ENCODE results near the gene PRRG4. TPM values are rescaled to one million over a fixed set of nuclear protein-coding genes. Genes with fewer than 3 reads are reported as not detected.
A peak's percentile ranks its signal among the peaks of the same experiment; 100 is the strongest.
"Not testable (repeated sequence)": the region's sequence is repeated elsewhere in the genome, so short reads cannot be mapped to it uniquely, and the experiment has no call there.

Gene PRRG4
- 10 to 100 TPM in 1 of 8 experiments, 1 to 10 TPM in 2, under 1 TPM in 5; 0.08 to 16.7 (median 0.32) TPM for total RNA-seq

- 0 to 56% (median 0%) methylated on average over 2 to 26 of the region's 85 CpGs; no CpG with 5 or more reads in 5 of the 10 experiments for WGBS, 10 experiments
- peak within 1 kb of the TSS; percentile 34 to 47 (median 36) for H3K4me3 ChIP-seq
- in situ Hi-C loops (cut with MboI; ENCODE audit: low pct_unique_long_range_greater_than_20kb in 2 of 9, low sequenced_read_pairs in 9 of 9, unreplicated experiment in 9 of 9): no loop called here
- peak; percentile 69 to 97 (median 88) for ATAC-seq (replicated peaks in 6 of 8)
- no peak within 1 kb of the TSS for H3K27ac ChIP-seq
- peaks cover 0 to 5% of the 10 kb centered on the region in 2 donors for H3K4me1 ChIP-seq (replicated peaks in 1 of 2)
Measured at GRCh38 chr11:32829680-32830412, at the start of gene PRRG4. Gene PRRG4, plus strand, starts transcription at chr11:32829927. Its CDS starts 603 bp downstream, at chr11:32830530.

- 7 to 100% (median 83%) methylated on average over 1 to 2 of the region's 2 CpGs; no CpG with 5 or more reads in 5 of the 10 experiments for WGBS, 10 experiments
- not testable (repeated sequence) for H3K27ac ChIP-seq; ATAC-seq (replicated peaks in 6 of 8); H3K4me1 ChIP-seq (replicated peaks in 1 of 2); H3K4me3 ChIP-seq
- in situ Hi-C loops (cut with MboI; ENCODE audit: low pct_unique_long_range_greater_than_20kb in 2 of 9, low sequenced_read_pairs in 9 of 9, unreplicated experiment in 9 of 9): loop anchor here in 4 of 9 experiments (25.0 kb wide), 1 partner anchor 469 kb away; no protein-coding TSS in a partner anchor
Measured at GRCh38 chr11:32780839-32781238, 48.9 kb upstream of the PRRG4 start.

GRCh38 chr11:32781721-32782120 is 48.0 kb upstream of the PRRG4 start:
- 29 to 80% (median 73%) methylated on average over 2 to 5 of the region's 5 CpGs; no CpG with 5 or more reads in 5 of the 10 experiments for WGBS, 10 experiments
- Histone ChIP-seq H3K4me1 (replicated peaks in 1 of 2) (peaks cover 0 to 2% of the 10 kb centered on the region in 2 donors), H3K27ac (no peak overlapping the region), H3K4me3 (no peak overlapping the region)
- ATAC-seq (replicated peaks in 6 of 8): no peak
- in situ Hi-C loops (cut with MboI; ENCODE audit: low pct_unique_long_range_greater_than_20kb in 2 of 9, low sequenced_read_pairs in 9 of 9, unreplicated experiment in 9 of 9): loop anchor here in 4 of 9 experiments (25.0 kb wide), 1 partner anchor 469 kb away; no protein-coding TSS in a partner anchor

DNA sequence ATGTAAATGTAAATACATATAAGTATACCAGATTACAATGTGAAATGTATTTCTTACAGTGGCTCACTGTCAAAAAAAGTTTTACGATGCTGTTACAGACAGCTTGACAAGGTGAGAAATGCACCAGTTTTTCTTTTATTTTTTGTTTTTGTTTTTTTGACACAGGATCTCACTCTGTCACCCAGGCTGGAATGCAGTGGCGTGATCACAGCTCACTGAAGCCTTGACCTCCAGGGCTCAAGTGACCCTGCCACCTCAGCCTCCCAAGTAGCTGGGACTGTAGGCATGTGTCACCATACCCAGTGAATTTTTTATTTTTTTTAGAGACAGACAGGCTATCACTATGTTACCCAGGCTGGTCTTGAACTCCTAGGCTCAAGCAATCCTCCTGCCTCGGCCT is 44.5 kb upstream of the PRRG4 start:
- Histone ChIP-seq H3K4me1 (replicated peaks in 1 of 2) (peaks cover 0 to 9% of the 10 kb centered on the region in 2 donors), H3K4me3 (no peak overlapping the region), H3K27ac (no peak overlapping the region)
- in situ Hi-C loops (cut with MboI; ENCODE audit: low pct_unique_long_range_greater_than_20kb in 2 of 9, low sequenced_read_pairs in 9 of 9, unreplicated experiment in 9 of 9): loop anchor here in 4 of 9 experiments (25.0 kb wide), 1 partner anchor 473 kb away; no protein-coding TSS in a partner anchor
- no peak for ATAC-seq (replicated peaks in 6 of 8)
- 40 to 100% (median 83%) methylated on average over 1 to 3 of the region's 3 CpGs; no CpG with 5 or more reads in 1 of the 10 experiments for WGBS, 10 experiments

DNA sequence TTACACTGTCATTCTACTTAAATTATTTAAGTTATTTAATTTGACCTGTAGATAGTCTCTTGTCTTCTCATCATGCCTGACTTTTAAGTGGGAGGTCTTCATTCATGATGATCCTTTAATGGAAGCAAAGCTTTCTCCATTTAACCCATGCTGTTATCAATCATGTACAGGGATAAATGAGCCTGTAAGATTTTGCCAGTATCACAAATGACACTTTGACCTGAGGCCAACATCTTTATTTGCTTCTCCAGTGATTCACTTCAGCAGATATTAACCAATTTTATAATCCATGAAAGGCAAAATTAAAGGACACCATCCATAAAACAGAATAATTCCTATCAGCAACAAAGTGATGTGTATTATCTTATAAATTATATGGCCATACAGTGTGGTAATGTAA is 42.9 kb upstream of the PRRG4 start:
- no peak overlapping the region for H3K4me3 ChIP-seq
- no peak for ATAC-seq (replicated peaks in 6 of 8)
- in situ Hi-C loops (cut with MboI; ENCODE audit: low pct_unique_long_range_greater_than_20kb in 2 of 9, low sequenced_read_pairs in 9 of 9, unreplicated experiment in 9 of 9): loop anchor here in 4 of 9 experiments (25.0 kb wide), 1 partner anchor 475 kb away; no protein-coding TSS in a partner anchor
- peaks cover 0 to 9% of the 10 kb centered on the region in 2 donors for H3K4me1 ChIP-seq (replicated peaks in 1 of 2)
- no peak overlapping the region for H3K27ac ChIP-seq

GRCh38 chr11:32790916-32791315 is 38.8 kb upstream of the PRRG4 start:
- WGBS, 10 experiments: 0 to 75% (median 37%) methylated on average over 1 of the region's 1 CpG; no CpG with 5 or more reads in 2 of the 10 experiments
- in situ Hi-C loops (cut with MboI; ENCODE audit: low pct_unique_long_range_greater_than_20kb in 2 of 9, low sequenced_read_pairs in 9 of 9, unreplicated experiment in 9 of 9): loop anchor here in 5 of 9 experiments (10.0 to 25.0 kb wide), 2 partner anchors 466 to 479 kb away; no protein-coding TSS in a partner anchor
- no peak overlapping the region for H3K27ac ChIP-seq
- ATAC-seq (replicated peaks in 6 of 8): no peak
- peaks cover 0 to 9% of the 10 kb centered on the region in 2 donors for H3K4me1 ChIP-seq (replicated peaks in 1 of 2)
- no peak overlapping the region for H3K4me3 ChIP-seq

DNA sequence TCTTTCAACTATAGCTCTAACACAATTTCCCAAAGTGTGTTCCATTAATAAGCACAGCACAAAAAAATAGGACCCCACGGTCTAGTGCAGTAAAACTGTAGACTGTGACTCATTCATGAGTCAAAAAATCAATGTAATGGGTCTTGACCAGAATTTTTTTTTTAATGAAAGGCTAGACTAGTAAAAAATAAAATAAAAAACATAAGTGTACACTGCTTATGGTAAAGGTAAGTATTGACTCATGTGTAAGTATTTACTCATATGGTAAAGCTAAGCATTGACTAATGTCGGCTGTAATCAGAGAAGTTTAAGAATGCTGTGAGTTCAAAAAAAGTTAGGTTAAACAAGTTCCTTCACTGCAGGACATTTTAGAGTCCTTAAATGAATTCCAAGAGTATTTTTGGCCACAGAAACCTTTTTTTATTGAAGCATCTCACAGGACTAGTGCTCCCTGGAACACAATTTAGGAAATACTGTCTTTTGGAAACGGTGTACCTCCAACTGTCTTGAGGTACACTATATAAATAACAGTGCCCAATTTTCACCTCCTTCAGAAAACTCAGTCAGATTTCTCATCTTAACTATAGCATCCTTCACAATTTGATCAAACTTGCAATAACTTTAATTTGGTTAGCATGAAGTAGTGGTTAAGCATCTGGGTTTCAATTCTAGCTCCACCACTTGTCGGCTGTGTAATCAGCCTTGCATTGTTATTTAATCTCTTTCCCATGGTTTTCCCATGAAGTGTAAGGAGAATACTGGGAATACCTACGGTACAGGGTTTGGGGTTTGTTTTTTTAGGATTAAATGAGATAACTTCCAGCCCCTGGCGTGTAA is 37.4 kb upstream of the PRRG4 start:
- peak in 7 of 8 experiments; percentile 5 to 41 (median 20) for ATAC-seq (replicated peaks in 6 of 8)
- in situ Hi-C loops (cut with MboI; ENCODE audit: low pct_unique_long_range_greater_than_20kb in 2 of 9, low sequenced_read_pairs in 9 of 9, unreplicated experiment in 9 of 9): loop anchor here in 5 of 9 experiments (10.0 to 25.0 kb wide), 2 partner anchors 468 to 480 kb away; no protein-coding TSS in a partner anchor

GRCh38 chr11:32792948-32793475 is 36.7 kb upstream of the PRRG4 start:
- H3K4me3 ChIP-seq: no peak overlapping the region
- in situ Hi-C loops (cut with MboI; ENCODE audit: low pct_unique_long_range_greater_than_20kb in 2 of 9, low sequenced_read_pairs in 9 of 9, unreplicated experiment in 9 of 9): loop anchor here in 5 of 9 experiments (10.0 to 25.0 kb wide), 2 partner anchors 468 to 481 kb away; no protein-coding TSS in a partner anchor
- WGBS, 10 experiments: 12 to 100% (median 26%) methylated on average over 2 to 13 of the region's 13 CpGs

More for the DNA sequence above, 37.4 kb upstream of the PRRG4 start:
- Histone ChIP-seq H3K4me1 (replicated peaks in 1 of 2) (peaks cover 0 to 1% of the 10 kb centered on the region in 2 donors), H3K4me3 (no peak overlapping the region), H3K27ac (no peak overlapping the region)
- WGBS, 10 experiments: 0 to 61% (median 17%) methylated on average over 1 to 6 of the region's 6 CpGs

GRCh38 chr11:32794439-32794838 is 35.3 kb upstream of the PRRG4 start, which contains the start of gene CCDC73:
Gene CCDC73, minus strand, starts transcription at chr11:32794662. Its CDS starts 34,419 bp downstream, at chr11:32760243.
- in situ Hi-C loops (cut with MboI; ENCODE audit: low pct_unique_long_range_greater_than_20kb in 2 of 9, low sequenced_read_pairs in 9 of 9, unreplicated experiment in 9 of 9): loop anchor here in 5 of 9 experiments (10.0 to 25.0 kb wide), 2 partner anchors 470 to 482 kb away; no protein-coding TSS in a partner anchor
- Histone ChIP-seq H3K4me3 (no peak within 1 kb of the TSS), H3K27ac (no peak within 1 kb of the TSS), H3K4me1 (replicated peaks in 1 of 2) (no peaks in the 10 kb centered on the region)
- 78 to 100% (median 91%) methylated on average over 1 to 12 of the region's 12 CpGs; no CpG with 5 or more reads in 1 of the 10 experiments for WGBS, 10 experiments
- no peak for ATAC-seq (replicated peaks in 6 of 8)

More at GRCh38 chr11:32792948-32793475, 36.7 kb upstream of the PRRG4 start:
- peak; percentile 59 to 86 (median 72) for ATAC-seq (replicated peaks in 6 of 8)
- no peaks in the 10 kb centered on the region for H3K4me1 ChIP-seq (replicated peaks in 1 of 2)
- no peak overlapping the region for H3K27ac ChIP-seq

- Histone ChIP-seq H3K4me3 (no peak overlapping the region), H3K27ac (no peak overlapping the region), H3K4me1 (replicated peaks in 1 of 2) (no peaks in the 10 kb centered on the region)
- WGBS, 10 experiments: 17 to 90% (median 79%) methylated on average over 1 to 3 of the region's 3 CpGs; no CpG with 5 or more reads in 4 of the 10 experiments
- ATAC-seq (replicated peaks in 6 of 8): peak in 2 of 8 experiments; percentile 39 to 45
- in situ Hi-C loops (cut with MboI; ENCODE audit: low pct_unique_long_range_greater_than_20kb in 2 of 9, low sequenced_read_pairs in 9 of 9, unreplicated experiment in 9 of 9): loop anchor here in 5 of 9 experiments (10.0 to 25.0 kb wide), 2 partner anchors 472 to 484 kb away; no protein-coding TSS in a partner anchor
Measured at GRCh38 chr11:32796425-32796824, 33.3 kb upstream of the PRRG4 start.

DNA sequence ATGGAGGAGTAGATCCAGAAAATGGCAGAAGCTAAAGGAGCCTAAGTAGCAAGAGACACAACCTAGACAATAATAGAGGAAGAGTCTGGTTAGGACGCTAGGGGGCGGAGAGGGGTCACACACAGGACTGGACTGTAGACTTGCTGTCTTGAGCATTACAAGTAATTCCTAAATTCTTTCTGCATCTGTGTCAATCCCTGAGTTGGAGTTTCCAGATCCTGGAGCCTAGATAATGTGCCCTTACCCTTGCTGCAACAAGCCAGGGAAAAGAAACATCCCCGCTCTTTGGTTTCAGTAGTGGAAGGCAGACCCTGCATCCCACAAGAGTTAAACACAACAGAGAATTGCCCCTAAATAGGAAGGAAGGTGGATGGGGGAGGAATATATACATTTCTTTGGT is 20.4 kb upstream of the PRRG4 start:
- WGBS, 10 experiments: 0 to 83% (median 6%) methylated on average over 1 to 3 of the region's 3 CpGs; no CpG with 5 or more reads in 2 of the 10 experiments

More for the DNA sequence above, 20.4 kb upstream of the PRRG4 start:
- in situ Hi-C loops (cut with MboI; ENCODE audit: low pct_unique_long_range_greater_than_20kb in 2 of 9, low sequenced_read_pairs in 9 of 9, unreplicated experiment in 9 of 9): loop anchor here in 3 of 9 experiments (25.0 kb wide), 1 partner anchor 253 kb away; no protein-coding TSS in a partner anchor
- Histone ChIP-seq H3K4me3 (no peak overlapping the region), H3K27ac (no peak overlapping the region), H3K4me1 (replicated peaks in 1 of 2) (no peaks in the 10 kb centered on the region)
- ATAC-seq (replicated peaks in 6 of 8): peak; percentile 69 to 100 (median 90)
